Measurements from ENCODE around the gene MICALL2.

DNA sequence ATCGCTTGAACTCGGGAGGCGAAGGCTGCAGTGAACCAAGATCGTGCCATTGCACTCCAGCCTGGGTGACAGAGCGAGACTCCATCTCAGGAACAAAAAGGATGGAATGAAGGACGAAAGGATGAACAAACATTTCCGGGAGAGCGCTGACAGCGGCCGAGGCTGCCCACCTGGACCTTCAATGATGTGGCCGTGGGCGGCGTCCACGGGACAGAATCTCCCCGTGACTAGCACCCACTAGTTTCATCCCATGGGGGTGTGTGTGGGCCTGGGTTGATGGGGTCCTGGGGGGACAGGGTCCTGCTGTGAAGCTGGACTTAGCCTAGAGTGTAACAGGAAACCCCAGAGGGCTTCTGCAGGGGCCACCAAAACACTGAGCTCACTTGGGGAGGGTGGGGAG is 32.8 kb downstream of the MICALL2 start:
- TF ChIP-seq POLR2A (IDR thresholded peaks at IDR 0.05; ENCODE audit: extremely low read depth, insufficient read length) = no peak
- TF ChIP-seq, protein P1, sequence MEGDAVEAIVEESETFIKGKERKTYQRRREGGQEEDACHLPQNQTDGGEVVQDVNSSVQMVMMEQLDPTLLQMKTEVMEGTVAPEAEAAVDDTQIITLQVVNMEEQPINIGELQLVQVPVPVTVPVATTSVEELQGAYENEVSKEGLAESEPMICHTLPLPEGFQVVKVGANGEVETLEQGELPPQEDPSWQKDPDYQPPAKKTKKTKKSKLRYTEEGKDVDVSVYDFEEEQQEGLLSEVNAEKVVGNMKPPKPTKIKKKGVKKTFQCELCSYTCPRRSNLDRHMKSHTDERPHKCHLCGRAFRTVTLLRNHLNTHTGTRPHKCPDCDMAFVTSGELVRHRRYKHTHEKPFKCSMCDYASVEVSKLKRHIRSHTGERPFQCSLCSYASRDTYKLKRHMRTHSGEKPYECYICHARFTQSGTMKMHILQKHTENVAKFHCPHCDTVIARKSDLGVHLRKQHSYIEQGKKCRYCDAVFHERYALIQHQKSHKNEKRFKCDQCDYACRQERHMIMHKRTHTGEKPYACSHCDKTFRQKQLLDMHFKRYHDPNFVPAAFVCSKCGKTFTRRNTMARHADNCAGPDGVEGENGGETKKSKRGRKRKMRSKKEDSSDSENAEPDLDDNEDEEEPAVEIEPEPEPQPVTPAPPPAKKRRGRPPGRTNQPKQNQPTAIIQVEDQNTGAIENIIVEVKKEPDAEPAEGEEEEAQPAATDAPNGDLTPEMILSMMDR (IDR thresholded peaks at IDR 0.05; ENCODE audit: low read depth, low read length) = no peak

Data from NB4 (cell line).